ENCODE data around the gene MTHFR. TPM values are rescaled to one million over a fixed set of nuclear protein-coding genes. Genes with fewer than 3 reads are reported as not detected.

MTHFR gene
- polyA plus RNA-seq, 1 donor = 17.1 TPM

GRCh38 chr1:11757047-11757446 is 48.7 kb downstream of the MTHFR start:
- Histone ChIP-seq H3K27me3 (ENCODE audit: control insufficient read depth, insufficient read depth, low read length) (peaks cover 10% of the 10 kb centered on the region), H3K4me3 (ENCODE audit: low read length) (no peak overlapping the region), H3K27ac (ENCODE audit: low read length) (no peak overlapping the region), H3K9me3 (ENCODE audit: control insufficient read depth, low read depth, low read length) (peaks cover 3% of the 10 kb centered on the region), H3K4me1 (ENCODE audit: control insufficient read depth, insufficient read depth, low read length) (no peaks in the 10 kb centered on the region), H3K36me3 (ENCODE audit: control insufficient read depth, insufficient read depth, low read length) (no peaks in the 10 kb centered on the region)
- no CpG with 5 or more reads among the region's 1 CpG for WGBS (ENCODE audit: insufficient coverage, low lambda C conversion rate)
- no peak for DNase-seq

- Histone ChIP-seq H3K27ac (ENCODE audit: low read length) (no peak overlapping the region), H3K27me3 (ENCODE audit: control insufficient read depth, insufficient read depth, low read length) (no peaks in the 10 kb centered on the region), H3K4me1 (ENCODE audit: control insufficient read depth, insufficient read depth, low read length) (no peaks in the 10 kb centered on the region), H3K36me3 (ENCODE audit: control insufficient read depth, insufficient read depth, low read length) (peaks cover 16% of the 10 kb centered on the region), H3K4me3 (ENCODE audit: low read length) (no peak overlapping the region), H3K9me3 (ENCODE audit: control insufficient read depth, low read depth, low read length) (no peaks in the 10 kb centered on the region)
- 0% methylated on average over 1 of the region's 7 CpGs for WGBS (ENCODE audit: insufficient coverage, low lambda C conversion rate)
- DNase-seq = no peak
Measured at GRCh38 chr1:11753555-11754208, 52.1 kb downstream of the MTHFR start.

GRCh38 chr1:11752359-11753088 is 53.2 kb downstream of the MTHFR start:
- Histone ChIP-seq H3K36me3 (ENCODE audit: control insufficient read depth, insufficient read depth, low read length) (peaks cover 23% of the 10 kb centered on the region), H3K4me1 (ENCODE audit: control insufficient read depth, insufficient read depth, low read length) (no peaks in the 10 kb centered on the region), H3K9me3 (ENCODE audit: control insufficient read depth, low read depth, low read length) (no peaks in the 10 kb centered on the region), H3K27ac (ENCODE audit: low read length) (no peak overlapping the region), H3K4me3 (ENCODE audit: low read length) (no peak overlapping the region), H3K27me3 (ENCODE audit: control insufficient read depth, insufficient read depth, low read length) (no peaks in the 10 kb centered on the region)
- WGBS (ENCODE audit: insufficient coverage, low lambda C conversion rate) = no CpG with 5 or more reads among the region's 17 CpGs
- DNase-seq = no peak

GRCh38 chr1:11751087-11751486 is 54.7 kb downstream of the MTHFR start:
- WGBS (ENCODE audit: insufficient coverage, low lambda C conversion rate) = no CpG with 5 or more reads among the region's 9 CpGs
- Histone ChIP-seq H3K27me3 (ENCODE audit: control insufficient read depth, insufficient read depth, low read length) (no peaks in the 10 kb centered on the region), H3K36me3 (ENCODE audit: control insufficient read depth, insufficient read depth, low read length) (peaks cover 24% of the 10 kb centered on the region), H3K9me3 (ENCODE audit: control insufficient read depth, low read depth, low read length) (no peaks in the 10 kb centered on the region), H3K27ac (ENCODE audit: low read length) (no peak overlapping the region), H3K4me1 (ENCODE audit: control insufficient read depth, insufficient read depth, low read length) (no peaks in the 10 kb centered on the region), H3K4me3 (ENCODE audit: low read length) (no peak overlapping the region)
- no peak for DNase-seq

- H3K4me3 ChIP-seq (ENCODE audit: low read length) = no peak overlapping the region
- no peaks in the 10 kb centered on the region for H3K4me1 ChIP-seq (ENCODE audit: control insufficient read depth, insufficient read depth, low read length)
- no peaks in the 10 kb centered on the region for H3K9me3 ChIP-seq (ENCODE audit: control insufficient read depth, low read depth, low read length)
- H3K27ac ChIP-seq (ENCODE audit: low read length) = no peak overlapping the region
- WGBS (ENCODE audit: insufficient coverage, low lambda C conversion rate) = no CpG with 5 or more reads among the region's 15 CpGs
- H3K36me3 ChIP-seq (ENCODE audit: control insufficient read depth, insufficient read depth, low read length) = peaks cover 28% of the 10 kb centered on the region
- no peak for DNase-seq
- H3K27me3 ChIP-seq (ENCODE audit: control insufficient read depth, insufficient read depth, low read length) = no peaks in the 10 kb centered on the region
Measured at GRCh38 chr1:11749996-11750395, 55.8 kb downstream of the MTHFR start.

- H3K4me3 ChIP-seq (ENCODE audit: low read length) = no peak overlapping the region
- H3K4me1 ChIP-seq (ENCODE audit: control insufficient read depth, insufficient read depth, low read length) = no peaks in the 10 kb centered on the region
- no CpG with 5 or more reads among the region's 9 CpGs for WGBS (ENCODE audit: insufficient coverage, low lambda C conversion rate)
- H3K27me3 ChIP-seq (ENCODE audit: control insufficient read depth, insufficient read depth, low read length) = no peaks in the 10 kb centered on the region
- DNase-seq = no peak
- peaks cover 28% of the 10 kb centered on the region for H3K36me3 ChIP-seq (ENCODE audit: control insufficient read depth, insufficient read depth, low read length)
- H3K9me3 ChIP-seq (ENCODE audit: control insufficient read depth, low read depth, low read length) = no peaks in the 10 kb centered on the region
- H3K27ac ChIP-seq (ENCODE audit: low read length) = no peak overlapping the region
Measured at GRCh38 chr1:11749203-11749689, 56.5 kb downstream of the MTHFR start.

- no peaks in the 10 kb centered on the region for H3K27me3 ChIP-seq (ENCODE audit: control insufficient read depth, insufficient read depth, low read length)
- no peak overlapping the region for H3K4me3 ChIP-seq (ENCODE audit: low read length)
- no peak for DNase-seq
- no peaks in the 10 kb centered on the region for H3K4me1 ChIP-seq (ENCODE audit: control insufficient read depth, insufficient read depth, low read length)
- H3K36me3 ChIP-seq (ENCODE audit: control insufficient read depth, insufficient read depth, low read length) = peaks cover 28% of the 10 kb centered on the region
- no peaks in the 10 kb centered on the region for H3K9me3 ChIP-seq (ENCODE audit: control insufficient read depth, low read depth, low read length)
- no CpG with 5 or more reads among the region's 27 CpGs for WGBS (ENCODE audit: insufficient coverage, low lambda C conversion rate)
- no peak overlapping the region for H3K27ac ChIP-seq (ENCODE audit: low read length)
Measured at GRCh38 chr1:11748294-11749202, 57.2 kb downstream of the MTHFR start.

GRCh38 chr1:11746795-11747487 is 58.8 kb downstream of the MTHFR start:
- no peak overlapping the region for H3K4me3 ChIP-seq (ENCODE audit: low read length)

GRCh38 chr1:11746092-11746491 is 59.7 kb downstream of the MTHFR start:
- Histone ChIP-seq H3K9me3 (ENCODE audit: control insufficient read depth, low read depth, low read length) (no peaks in the 10 kb centered on the region), H3K27me3 (ENCODE audit: control insufficient read depth, insufficient read depth, low read length) (no peaks in the 10 kb centered on the region), H3K4me3 (ENCODE audit: low read length) (no peak overlapping the region), H3K4me1 (ENCODE audit: control insufficient read depth, insufficient read depth, low read length) (no peaks in the 10 kb centered on the region), H3K27ac (ENCODE audit: low read length) (no peak overlapping the region), H3K36me3 (ENCODE audit: control insufficient read depth, insufficient read depth, low read length) (peaks cover 28% of the 10 kb centered on the region)
- no CpG with 5 or more reads among the region's 6 CpGs for WGBS (ENCODE audit: insufficient coverage, low lambda C conversion rate)
- DNase-seq = no peak

More at GRCh38 chr1:11746795-11747487, 58.8 kb downstream of the MTHFR start:
- Histone ChIP-seq H3K27ac (ENCODE audit: low read length) (no peak overlapping the region), H3K27me3 (ENCODE audit: control insufficient read depth, insufficient read depth, low read length) (no peaks in the 10 kb centered on the region), H3K36me3 (ENCODE audit: control insufficient read depth, insufficient read depth, low read length) (peaks cover 28% of the 10 kb centered on the region), H3K9me3 (ENCODE audit: control insufficient read depth, low read depth, low read length) (no peaks in the 10 kb centered on the region), H3K4me1 (ENCODE audit: control insufficient read depth, insufficient read depth, low read length) (no peaks in the 10 kb centered on the region)
- WGBS (ENCODE audit: insufficient coverage, low lambda C conversion rate) = 100% methylated on average over 1 of the region's 20 CpGs
- DNase-seq = no peak

GRCh38 chr1:11744287-11744686 is 61.5 kb downstream of the MTHFR start:
- no peak for DNase-seq
- WGBS (ENCODE audit: insufficient coverage, low lambda C conversion rate) = 100% methylated on average over 1 of the region's 9 CpGs
- peaks cover 14% of the 10 kb centered on the region for H3K36me3 ChIP-seq (ENCODE audit: control insufficient read depth, insufficient read depth, low read length)
- H3K9me3 ChIP-seq (ENCODE audit: control insufficient read depth, low read depth, low read length) = no peaks in the 10 kb centered on the region
- H3K27ac ChIP-seq (ENCODE audit: low read length) = no peak overlapping the region
- H3K4me3 ChIP-seq (ENCODE audit: low read length) = no peak overlapping the region
- no peaks in the 10 kb centered on the region for H3K27me3 ChIP-seq (ENCODE audit: control insufficient read depth, insufficient read depth, low read length)
- H3K4me1 ChIP-seq (ENCODE audit: control insufficient read depth, insufficient read depth, low read length) = no peaks in the 10 kb centered on the region

Measured in large intestine (tissue), 3 donors.